IMR-90 (cell line): Measurements from ENCODE around the gene BCDIN3D.

Experiments
- BHLHE40 ChIP-seq: fragments of 150-350 bp; IDR thresholded peaks from 2 replicates; pipeline ENCODE4 v1.6.1; 2016; ENCODE audit warnings: mild to moderate bottlenecking, low read depth, low read length
- MAZ ChIP-seq: IDR thresholded peaks from 2 replicates; pipeline ENCODE4 v1.6.1; 2012; ENCODE audit warnings: low read depth, mild to moderate bottlenecking, low read length, improper control_type of control experiment, moderate library complexity, borderline replicate concordance
- MXI1 ChIP-seq: IDR thresholded peaks from 2 replicates; pipeline ENCODE4 v1.6.1; 2012; ENCODE audit warnings: low read depth, mild to moderate bottlenecking, low read length, moderate library complexity, borderline replicate concordance
- RAD21 ChIP-seq: IDR thresholded peaks from 2 replicates; pipeline ENCODE4 v1.6.1; 2012; ENCODE audit warnings: low read length, improper control_type of control experiment
- SMC3 ChIP-seq: fragments of 150-350 bp; IDR thresholded peaks from 2 replicates; pipeline ENCODE4 v1.6.1; 2016; ENCODE audit warnings: low read depth, mild to moderate bottlenecking, antibody characterized with exemption, low read length, moderate library complexity
- TF ChIP-seq, protein P1 (sequence below): fragments of 150-350 bp; IDR thresholded peaks from 2 replicates; pipeline ENCODE4 v1.6.1; 2016; ENCODE audit warnings: low read depth, mild to moderate bottlenecking, low read length, moderate library complexity, borderline replicate concordance
- TF ChIP-seq, protein P2 (sequence below): conservative IDR thresholded peaks from 2 replicates; pipeline ENCODE4 v1.5.1; 2012; ENCODE audit warnings: mild to moderate bottlenecking, low read depth, low read length, improper control_type of control experiment

DNA sequence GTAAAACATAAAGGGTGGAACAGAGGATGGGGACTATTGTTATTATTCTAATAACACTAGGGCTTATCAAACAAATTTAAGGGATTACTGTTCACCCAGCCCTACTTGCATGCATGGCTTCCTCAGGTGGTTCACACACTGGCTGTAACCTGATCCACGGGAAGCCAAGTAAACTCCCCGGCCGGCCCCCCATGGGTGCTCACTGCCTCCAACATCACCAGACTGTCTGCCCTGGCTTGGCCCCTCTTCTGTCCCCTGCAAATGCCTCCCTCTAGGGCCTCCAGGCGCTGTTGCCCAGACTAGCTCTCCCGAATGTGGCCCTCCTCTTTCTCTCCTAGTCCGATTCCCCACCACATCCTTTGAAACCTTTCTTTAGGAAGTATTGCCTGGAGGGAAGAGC is 42.2 kb upstream of the BCDIN3D start:
- TF ChIP-seq, protein P1, sequence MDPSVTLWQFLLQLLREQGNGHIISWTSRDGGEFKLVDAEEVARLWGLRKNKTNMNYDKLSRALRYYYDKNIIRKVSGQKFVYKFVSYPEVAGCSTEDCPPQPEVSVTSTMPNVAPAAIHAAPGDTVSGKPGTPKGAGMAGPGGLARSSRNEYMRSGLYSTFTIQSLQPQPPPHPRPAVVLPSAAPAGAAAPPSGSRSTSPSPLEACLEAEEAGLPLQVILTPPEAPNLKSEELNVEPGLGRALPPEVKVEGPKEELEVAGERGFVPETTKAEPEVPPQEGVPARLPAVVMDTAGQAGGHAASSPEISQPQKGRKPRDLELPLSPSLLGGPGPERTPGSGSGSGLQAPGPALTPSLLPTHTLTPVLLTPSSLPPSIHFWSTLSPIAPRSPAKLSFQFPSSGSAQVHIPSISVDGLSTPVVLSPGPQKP = no peak
- TF ChIP-seq RAD21 (no peak), SMC3 (no peak), BHLHE40 (no peak), MXI1 (no peak), MAZ (no peak)
- TF ChIP-seq, protein P2, sequence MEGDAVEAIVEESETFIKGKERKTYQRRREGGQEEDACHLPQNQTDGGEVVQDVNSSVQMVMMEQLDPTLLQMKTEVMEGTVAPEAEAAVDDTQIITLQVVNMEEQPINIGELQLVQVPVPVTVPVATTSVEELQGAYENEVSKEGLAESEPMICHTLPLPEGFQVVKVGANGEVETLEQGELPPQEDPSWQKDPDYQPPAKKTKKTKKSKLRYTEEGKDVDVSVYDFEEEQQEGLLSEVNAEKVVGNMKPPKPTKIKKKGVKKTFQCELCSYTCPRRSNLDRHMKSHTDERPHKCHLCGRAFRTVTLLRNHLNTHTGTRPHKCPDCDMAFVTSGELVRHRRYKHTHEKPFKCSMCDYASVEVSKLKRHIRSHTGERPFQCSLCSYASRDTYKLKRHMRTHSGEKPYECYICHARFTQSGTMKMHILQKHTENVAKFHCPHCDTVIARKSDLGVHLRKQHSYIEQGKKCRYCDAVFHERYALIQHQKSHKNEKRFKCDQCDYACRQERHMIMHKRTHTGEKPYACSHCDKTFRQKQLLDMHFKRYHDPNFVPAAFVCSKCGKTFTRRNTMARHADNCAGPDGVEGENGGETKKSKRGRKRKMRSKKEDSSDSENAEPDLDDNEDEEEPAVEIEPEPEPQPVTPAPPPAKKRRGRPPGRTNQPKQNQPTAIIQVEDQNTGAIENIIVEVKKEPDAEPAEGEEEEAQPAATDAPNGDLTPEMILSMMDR = no peak
